HG03139 (cell line): ENCODE measurements around the gene ADAMTSL5.
"Not testable (repeated sequence)": the region's sequence is repeated elsewhere in the genome, so short reads cannot be mapped to it uniquely, and the experiment has no call there.

Source experiments
- ATAC-seq: cut with Tn5 transposase; IDR thresholded peaks from one replicate; pipeline ENCODE4 v1.9.1; 2021; ENCODE audit not compliant: unreplicated experiment

ADAMTSL5 gene, protein sequence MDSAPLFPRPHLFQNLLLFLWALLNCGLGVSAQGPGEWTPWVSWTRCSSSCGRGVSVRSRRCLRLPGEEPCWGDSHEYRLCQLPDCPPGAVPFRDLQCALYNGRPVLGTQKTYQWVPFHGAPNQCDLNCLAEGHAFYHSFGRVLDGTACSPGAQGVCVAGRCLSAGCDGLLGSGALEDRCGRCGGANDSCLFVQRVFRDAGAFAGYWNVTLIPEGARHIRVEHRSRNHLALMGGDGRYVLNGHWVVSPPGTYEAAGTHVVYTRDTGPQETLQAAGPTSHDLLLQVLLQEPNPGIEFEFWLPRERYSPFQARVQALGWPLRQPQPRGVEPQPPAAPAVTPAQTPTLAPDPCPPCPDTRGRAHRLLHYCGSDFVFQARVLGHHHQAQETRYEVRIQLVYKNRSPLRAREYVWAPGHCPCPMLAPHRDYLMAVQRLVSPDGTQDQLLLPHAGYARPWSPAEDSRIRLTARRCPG

DNA sequence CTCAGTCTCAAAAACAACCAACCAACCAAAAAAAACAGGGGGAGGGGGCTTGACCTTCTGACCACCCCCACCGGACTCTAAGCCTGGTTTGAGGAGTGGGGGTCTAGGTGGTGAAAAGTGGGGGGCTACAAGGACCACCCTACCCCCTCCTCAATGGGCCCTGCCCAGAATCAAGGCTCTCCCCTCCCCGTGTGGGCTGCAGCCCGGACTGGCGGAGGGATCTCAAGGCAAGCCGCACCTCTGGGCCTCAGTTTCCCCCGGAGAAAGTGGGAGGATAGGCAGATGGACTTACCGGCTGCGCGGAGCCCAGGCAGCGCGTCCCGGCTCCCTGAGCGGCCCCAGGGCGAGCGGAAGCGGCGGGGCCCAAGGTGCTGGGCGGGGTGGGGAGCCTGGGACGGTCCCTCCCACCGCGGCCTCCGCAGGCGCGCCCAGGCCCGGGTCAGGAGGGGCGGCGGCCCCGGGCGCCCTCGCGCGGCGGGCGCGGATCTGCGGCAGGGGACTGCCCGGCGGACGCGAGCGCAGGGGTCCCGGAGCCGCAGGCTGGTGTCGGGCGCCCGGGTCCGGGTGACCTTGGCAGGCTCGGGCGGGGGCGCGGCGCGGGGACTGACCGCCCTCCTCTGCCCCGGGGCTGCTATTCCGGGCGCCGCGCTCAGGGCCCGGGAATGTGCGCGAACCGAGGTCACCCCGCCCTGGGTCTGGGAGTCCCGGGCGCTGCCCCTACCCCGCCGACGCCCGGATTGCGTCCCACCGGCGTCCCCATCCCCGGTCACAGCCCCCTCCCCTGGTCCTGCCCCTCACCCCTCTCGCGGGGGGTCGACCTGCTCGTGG is at the start of gene ADAMTSL5:
TSS of gene ADAMTSL5 (minus strand) at position 349 of the 828 bp plus-strand sequence. CDS start 2,076 bp downstream, outside the sequence.
- ATAC-seq = no peak

DNA sequence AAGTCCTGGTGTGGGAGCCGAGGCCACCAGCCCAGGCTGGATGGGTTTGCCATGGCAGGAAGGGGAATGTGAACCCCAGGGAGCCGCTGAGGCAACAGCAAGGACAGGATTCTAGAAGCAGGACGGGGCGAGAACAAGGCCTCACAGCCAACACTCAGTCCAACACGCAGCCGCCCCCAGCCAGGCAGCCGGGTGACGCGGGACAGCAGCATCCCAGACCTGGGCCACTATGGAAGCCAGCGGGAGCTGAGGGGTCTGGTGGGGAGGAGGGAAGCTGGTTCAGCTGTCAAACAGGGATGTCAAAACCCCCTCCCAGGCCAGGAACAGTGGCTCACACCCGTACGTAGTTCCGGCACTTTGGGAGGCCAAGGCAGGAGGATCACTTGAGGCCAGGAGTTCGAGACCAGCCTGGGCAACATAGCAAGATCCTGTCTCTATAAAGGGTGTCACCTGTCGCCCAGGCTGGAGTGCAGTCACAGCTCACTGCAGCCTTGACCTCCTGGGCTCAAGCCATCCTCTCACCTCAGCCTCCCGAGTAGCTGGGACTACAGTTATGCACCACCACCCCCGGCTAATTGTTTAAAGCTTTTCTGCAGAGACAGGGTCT is 48.5 kb upstream of the ADAMTSL5 start:
- ATAC-seq = no peak

DNA sequence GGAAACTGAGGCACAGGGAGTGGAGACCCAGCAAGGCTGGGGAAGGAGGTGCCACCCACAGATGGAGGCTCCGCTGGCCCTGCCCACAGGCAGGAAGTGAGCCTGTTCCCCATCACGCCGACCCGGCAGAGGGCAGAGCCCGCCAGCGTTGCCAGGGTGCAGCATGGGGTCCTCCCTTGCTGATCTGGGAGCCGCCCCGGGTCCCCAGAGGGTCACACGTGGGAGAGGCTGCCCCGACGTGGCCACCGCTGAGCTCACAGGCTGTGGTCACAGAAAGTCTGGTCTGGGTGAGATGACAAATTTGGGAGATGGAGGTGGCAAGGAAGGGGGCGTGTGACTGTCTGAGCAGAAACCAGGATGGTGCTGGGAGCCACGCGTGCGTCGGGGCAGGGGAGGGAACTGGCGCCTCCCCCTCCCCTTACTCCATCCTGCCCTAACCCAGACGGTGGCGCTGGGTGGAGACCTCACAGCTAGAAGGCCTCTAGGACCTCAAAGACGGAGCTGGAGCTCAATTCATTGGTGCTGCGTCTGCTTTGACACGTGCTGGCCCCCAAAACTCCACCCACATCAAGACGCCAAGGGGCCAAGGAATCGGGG is 47.6 kb upstream of the ADAMTSL5 start:
- ATAC-seq = no peak

DNA sequence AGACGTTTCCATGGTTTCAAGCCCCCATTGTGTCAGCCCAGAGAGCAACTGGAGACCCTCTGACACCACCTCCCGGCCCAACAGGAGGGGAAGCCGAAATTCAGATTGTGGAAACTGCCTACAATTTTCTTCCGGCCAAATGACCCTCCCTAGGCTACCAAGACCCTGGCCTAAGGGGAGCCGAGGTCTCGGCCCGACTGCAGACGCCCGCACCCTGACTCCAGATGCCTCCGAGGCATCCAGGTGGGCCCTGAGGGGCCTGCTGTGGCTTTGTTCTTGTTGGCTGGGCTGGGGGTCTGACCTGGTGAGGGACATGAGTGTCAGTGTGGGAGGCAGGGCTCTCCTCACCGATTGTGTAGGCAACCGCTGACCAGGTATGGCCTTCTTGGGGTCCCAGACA is 45.7 kb upstream of the ADAMTSL5 start:
- ATAC-seq = no peak

DNA sequence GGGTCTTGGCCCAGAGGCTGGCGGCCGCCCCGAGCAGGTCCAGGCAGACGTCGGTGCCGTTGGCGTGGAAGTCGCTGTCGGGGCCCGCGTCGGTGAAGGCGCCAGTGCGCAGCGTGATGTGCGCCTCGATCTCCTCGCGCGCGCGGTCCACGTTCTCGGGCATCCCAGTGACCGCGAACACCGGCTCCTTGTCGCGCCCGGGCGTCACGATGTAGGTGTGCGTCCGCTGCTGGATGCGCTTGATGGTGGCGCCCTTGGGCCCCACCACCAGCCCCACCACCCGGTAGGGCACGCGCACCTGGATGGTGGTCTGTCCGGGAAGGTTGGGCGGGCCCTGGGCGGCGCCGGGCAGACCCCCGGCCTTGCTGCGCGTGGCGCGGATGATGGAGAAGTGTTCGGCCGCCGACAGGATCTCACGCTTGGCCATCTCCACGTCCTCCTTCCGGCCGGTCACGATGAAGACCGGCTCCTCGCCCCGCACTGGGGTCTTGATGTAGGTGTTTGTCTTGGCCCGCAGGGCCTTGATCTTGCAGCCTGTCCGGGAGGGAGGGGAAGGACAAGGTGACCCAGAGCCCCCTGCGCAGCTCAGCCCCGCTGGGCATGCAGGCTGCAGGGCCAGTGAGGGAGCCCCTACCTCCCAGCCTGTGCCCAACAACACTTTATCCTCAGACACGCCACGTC is 43.7 kb upstream of the ADAMTSL5 start:
- ATAC-seq = no peak

DNA sequence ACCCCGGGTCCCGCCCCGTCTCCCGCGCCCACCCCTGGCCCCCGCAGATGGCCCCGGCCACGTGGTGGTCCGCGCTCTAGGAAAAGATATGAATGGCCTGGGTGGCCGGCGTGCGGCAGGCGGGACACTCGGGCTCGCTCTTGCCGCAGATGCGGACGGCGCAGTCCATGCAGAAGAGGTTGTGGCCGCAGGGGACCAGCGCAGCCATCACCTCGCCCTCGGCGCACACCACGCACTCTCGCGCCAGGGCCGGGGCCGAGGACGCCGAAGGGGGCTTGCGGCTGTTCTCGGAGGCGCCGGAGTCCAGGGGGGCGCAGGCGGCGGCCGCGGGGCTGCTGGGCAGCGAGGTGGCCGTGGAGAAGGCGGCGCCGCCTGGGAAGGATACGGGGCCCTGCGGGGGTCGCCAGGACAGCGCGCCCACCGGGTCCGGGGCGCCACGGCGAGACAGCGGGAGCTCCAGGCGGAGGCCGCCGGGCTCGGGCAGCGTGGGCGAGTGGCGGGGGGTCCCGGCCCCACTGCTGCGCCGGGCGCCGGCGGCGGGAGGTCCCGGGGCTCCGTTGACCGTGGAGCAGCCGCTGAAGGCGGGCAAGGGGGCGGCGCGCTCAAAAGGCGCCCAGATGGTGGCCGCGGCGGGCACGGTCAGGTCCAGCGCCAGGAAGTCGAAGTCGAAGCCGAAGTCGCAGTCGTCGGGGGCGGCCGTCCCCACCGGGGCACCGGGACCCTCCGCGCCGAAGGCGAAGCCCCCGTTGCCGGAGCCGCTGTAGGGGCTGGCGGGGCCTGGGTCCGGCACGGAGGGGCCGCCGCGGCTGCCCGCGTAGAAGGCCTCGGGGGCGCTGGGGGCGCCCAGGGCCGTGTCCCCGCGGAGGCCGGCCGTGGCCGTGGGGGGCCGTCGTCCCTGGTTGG is 42.9 kb upstream of the ADAMTSL5 start:
- ATAC-seq = no peak

DNA sequence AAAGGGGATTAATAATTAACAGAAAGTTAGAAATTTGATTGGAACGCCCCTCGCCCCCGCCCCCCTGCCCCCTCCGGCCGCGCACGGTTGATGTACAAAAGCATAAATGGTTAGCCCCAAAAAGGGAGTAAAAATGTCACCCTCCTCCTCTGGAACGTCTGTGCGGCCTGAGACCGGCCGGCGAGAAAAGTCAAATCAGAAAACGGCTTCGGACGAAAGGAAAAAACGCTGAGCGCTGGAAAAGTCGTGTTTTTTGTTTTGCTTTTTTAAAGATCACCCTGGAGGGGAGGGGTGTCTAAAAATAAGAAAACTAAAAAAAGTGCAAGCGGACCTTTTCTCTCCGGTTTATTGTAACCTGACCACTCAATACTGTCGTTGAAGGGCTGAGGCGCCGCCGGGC is 42.1 kb upstream of the ADAMTSL5 start:
- ATAC-seq = no peak

DNA sequence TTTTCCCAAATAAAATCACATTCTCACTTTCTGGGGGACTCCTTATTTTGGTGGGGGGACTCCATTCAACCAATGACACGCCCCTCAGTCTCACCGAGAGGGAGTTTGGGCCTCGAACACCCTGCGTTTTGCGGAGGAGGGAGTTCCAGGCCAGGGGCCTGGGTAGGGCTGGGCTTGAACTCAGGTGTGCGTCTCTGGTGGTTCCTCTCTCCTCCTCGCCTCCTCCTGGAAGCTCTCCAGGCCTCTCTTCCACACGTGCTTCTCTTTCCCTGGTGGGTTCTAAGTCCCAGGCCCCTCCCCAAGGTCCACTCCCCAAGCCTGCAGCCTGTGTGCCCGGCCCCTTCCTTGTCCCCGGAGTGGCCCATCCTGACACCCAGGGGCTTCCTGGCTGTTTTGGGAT is 40.6 kb upstream of the ADAMTSL5 start:
- no peak for ATAC-seq

DNA sequence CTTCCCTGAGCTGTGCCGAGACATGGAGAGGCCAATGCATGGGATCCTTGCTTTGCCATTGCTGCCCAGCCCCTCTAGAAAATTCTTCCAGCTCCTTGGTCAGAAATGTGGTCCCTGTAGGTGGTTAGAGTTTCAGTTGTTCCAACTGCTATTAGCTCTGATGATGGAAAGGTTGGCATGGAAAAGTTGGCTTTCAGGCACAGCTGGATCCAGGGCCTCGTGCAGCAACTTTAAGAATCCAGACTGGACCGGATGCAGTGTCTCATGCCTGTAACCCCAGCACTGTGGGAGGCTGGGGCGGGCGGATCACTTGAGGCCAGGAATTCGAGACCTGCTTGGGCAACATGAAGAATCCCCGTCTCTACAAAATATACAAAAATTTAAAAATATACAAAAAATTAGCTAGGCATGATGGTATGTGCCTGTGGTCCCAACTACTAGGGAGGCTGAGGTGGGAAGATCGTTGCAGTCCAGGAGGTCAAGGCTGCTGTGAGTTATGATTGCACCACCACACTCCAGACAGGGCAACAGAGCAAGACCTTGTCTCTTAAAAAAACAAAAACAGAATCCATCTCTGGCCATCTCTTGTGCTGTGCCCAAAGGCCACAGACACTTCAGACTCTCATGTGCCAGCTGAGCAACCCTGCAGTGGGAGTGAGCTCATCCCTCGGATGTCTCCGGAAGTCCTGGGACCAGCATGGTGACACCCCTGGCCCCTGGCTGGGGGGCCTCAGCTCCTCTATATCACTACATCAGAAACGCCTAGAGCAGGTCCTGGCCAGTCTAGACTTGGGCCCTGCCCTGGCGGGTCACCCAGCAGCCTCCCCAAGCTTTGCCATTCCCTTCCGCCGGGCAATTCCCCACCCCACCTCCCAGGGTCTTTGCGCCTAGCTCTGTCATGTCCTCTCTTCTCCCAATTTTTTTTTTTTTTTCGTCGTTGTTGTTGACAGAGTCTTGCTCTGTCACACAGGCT is 38.5 kb upstream of the ADAMTSL5 start:
- no peak for ATAC-seq

DNA sequence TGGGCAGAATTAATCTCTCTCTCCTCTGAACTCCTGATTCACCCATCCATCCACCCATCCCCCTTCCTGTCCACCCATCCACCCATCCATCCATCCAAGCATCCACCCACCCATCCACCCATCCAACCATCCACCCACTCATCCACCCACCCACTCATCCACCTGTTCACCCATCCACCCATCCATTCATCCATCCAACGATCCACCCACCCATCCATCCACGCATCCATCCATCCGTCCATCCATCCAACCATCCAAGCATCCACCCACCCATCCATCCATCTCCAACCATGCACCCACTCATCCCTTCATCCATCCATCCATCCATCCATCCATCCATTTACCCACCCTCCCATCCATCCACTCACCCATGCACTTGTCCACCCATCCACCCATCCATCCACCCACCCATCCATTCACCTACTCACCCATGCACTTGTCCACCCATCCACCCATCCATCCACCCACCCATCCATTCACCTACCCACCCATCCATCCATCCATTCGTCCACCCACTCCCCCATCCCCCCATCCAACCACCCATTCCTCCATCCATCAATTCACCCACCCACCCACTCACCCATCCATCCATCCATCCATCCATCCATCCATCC is 36.6 kb upstream of the ADAMTSL5 start:
- no peak for ATAC-seq

DNA sequence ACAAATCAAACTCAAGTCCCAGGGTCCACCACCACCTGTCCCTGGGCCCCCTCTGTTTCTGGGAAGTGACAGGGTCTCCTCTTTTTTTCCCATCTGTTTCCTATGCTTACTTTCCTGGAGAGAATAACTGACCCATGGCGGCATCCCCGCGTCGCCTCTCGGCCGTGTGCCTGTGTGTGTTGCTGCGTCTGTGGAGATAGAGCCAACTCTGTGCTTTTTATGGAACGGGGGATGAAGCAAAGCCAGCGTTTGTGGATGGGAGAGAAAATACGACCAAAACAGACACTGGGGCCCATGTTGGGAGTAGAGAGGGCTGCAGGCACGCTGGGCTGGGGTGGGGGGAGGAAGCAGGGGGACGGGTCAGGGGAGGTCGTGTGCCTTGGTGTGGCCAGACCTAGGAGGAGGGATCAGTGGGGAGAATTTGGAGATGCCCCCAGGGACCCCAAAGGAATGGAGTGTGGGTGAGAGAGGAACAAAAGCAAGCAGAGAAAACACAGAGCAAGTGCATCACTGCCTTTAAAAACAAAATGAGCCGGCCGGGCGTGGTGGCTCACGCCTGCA is 27.6 kb upstream of the ADAMTSL5 start:
- ATAC-seq = no peak

DNA sequence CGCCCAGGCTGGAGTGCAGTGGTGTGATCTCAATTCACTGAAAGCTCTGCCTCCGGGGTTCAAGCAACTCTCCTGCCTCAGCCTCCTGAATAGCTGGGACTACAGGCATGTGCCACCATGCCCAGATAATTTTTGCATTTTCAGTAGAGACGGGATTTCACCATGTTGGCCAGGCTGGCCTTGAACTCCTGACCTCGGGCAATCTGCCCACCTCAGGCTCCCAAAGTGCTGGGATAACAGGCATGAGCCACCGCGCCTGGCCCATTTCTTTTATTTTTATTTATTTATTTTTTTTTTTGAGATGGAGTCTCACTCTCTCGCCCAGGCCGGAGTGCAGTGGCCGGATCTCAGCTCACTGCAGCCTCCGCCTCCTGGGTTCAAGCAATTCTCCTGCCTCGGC is 26.9 kb upstream of the ADAMTSL5 start:
- ATAC-seq = not testable (repeated sequence)

DNA sequence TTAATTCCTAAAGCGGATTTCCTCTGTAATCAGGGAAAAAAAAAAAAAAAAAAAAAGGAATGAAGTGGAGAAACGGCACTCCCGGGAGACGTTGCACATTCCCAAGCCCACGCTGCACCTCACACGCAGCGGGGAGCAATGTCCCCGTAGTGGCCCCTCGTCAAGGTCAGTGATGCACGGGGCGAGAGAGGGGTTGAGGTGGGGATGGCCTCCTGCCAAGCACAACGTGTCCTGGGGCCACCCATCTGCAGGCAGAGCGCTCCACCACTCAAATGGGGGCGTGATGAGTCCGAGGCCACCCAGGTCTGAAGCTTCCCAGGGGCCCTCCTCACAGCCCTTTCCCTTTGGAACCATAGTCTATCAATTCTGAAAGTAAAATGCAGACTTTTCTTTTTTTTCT is 26.2 kb upstream of the ADAMTSL5 start:
- no peak for ATAC-seq

DNA sequence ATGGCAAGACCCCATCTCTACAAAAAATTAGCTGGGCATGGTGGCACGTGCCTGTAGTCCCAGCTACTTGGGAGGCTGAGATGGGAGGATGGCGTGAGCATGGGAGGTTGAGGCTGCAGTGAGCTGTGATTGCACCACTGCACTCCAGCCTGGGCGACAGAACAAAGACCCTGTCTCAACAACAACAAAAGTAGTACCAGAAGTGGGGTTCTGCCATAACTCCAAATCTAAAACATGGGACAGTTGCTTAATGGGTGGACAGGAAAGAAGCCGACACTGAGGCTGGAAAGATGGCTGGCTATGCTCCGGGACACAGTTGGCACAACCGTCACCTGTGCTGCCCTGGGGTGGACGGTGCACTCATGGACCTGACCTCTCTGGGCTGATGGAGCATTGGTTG is 22.9 kb upstream of the ADAMTSL5 start:
- not testable (repeated sequence) for ATAC-seq

DNA sequence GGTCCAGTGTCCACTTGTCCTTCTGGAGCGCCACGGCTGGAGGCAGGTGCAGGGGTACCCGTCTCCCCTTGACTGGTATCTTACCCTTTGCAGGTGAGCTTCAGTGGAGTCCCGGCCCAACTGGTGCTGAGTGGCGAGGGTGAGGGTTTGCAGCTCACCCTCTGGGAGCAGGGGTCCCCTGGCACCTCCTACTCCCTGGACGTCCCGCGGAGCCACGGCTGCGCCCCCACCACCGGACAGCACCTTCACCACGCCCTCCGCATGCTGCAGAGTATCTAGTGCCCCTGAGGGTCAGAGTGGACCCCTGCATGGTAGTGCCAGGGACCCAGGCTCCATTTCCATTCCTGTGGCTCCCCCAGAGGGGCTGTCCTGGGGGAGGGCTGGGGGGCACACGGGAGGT is 22.2 kb upstream of the ADAMTSL5 start:
- no peak for ATAC-seq

DNA sequence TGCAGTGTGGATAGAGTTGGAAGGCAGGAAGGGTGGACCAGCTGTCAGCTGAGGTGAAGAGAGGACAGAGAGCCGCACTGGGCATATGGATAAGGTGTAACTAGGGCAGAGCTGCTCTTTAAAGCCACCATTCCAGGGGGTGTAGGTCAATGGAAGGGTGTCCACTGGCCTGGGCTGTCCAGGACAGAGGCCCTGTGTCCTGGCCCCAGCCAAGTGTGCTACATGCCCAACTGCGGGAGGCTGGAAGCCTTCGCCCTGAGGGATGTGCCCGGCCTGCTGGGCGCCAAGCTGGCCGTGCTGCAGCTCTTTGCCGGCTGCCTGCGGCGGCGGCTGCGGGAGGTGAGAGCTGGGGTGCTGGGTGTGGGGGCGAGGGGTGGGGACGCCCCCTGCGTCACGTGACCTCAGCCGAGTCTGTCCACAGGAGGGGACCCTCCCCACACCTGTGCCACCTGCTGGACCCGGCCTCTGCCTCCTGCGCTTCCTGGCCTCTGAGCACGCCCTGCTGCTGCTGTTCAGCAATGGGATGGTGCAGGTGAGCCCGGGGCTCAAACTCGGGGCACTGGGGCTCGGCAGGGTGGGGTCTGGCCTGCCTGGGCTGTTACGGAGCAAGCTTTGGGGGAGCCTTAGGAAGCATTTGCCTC is 20.8 kb upstream of the ADAMTSL5 start:
- ATAC-seq = no peak

DNA sequence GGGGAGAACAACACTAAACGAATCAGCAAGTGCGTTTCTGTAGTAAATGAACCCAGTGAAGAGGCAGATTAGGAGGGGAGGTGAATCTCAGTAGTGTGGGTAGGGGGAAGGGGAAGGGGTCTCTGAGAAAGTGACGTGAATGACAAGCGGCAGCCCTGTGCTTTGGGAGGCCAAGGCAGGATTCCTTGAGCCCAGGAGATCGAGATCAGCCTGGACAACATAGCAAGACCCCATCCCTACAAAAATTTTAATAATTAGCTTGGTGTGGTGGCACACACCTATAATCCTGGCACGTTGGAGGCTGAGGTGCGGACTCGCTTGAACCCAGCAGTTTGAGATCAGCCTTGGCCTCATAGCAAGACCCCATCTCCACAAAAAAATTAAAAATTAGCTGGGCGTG is 19.2 kb upstream of the ADAMTSL5 start:
- no peak for ATAC-seq
